ENCODE data around the gene KCNV2. TPM values are rescaled to one million over a fixed set of nuclear protein-coding genes. Genes with fewer than 3 reads are reported as not detected.

KCNV2 gene
- total and polyA plus RNA-seq, 2 of the 13 experiments (the other 11 are each of a cell fraction or from before 2014, with no cell fraction given) = not detected

GRCh38 chr9:2741441-2742158 lies 24.3 kb downstream of the KCNV2 start:
- WGBS (ENCODE audit: low lambda C conversion rate) = 100% methylated on average over 6 of the region's 6 CpGs
- BruUV-seq (replicated peaks) = no TSS peak
- Histone ChIP-seq H3K36me3 (replicated peaks in 1 of 2; ENCODE audit: control insufficient read depth in 1 of 2, insufficient read depth in 2 of 2, low read length in 2 of 2) (peaks cover 1 to 5% of the 10 kb centered on the region in 2 experiments; a peak in 1 of 5 replicates), H4K20me1 (ENCODE audit: insufficient read depth, low read length) (no peaks in the 10 kb centered on the region), H3K27ac (ENCODE audit: extremely low read length, insufficient read depth, low read length) (no peak overlapping the region), H3K79me2 (ENCODE audit: insufficient read depth, low read length) (no peaks in the 10 kb centered on the region), H3K9me3 (ENCODE audit: low read length) (no peaks in the 10 kb centered on the region), H3K4me2 (ENCODE audit: low read depth, low read length) (no peak overlapping the region), H3K27me3 (ENCODE audit: control insufficient read depth in 1 of 2, insufficient read depth in 2 of 2, low read length in 2 of 2) (no peaks in the 10 kb centered on the region), H3K4me3 (replicated peaks in 1 of 3; ENCODE audit: insufficient read depth in 1 of 3, low read depth in 2 of 3, low read length in 3 of 3) (no peak overlapping the region), H3K4me1 (ENCODE audit: insufficient read depth, low read length) (no peaks in the 10 kb centered on the region), H2AFZ (ENCODE audit: low read length) (no peak overlapping the region), H3K9ac (ENCODE audit: insufficient read depth, low read depth, low read length) (no peak overlapping the region)
- intact Hi-C loops (cut with micrococcal nuclease; ENCODE audit: unreplicated experiment) = no loop called here
- POLR2A ChIA-PET = no interaction called here
- DNase-seq (ENCODE audit: low spot score) = no peak
- FAIRE-seq = no peak
- CTCF ChIA-PET (ENCODE audit: low intra/inter-chr PET ratio, low total read pairs) = no interaction called here
- no peak for ATAC-seq
- in situ Hi-C loops (cut with HindIII; ENCODE audit: extremely low pct_ligation_motif_present, low pct_unique_long_range_greater_than_20kb) = no loop called here
- no peak for TF ChIP-seq TBX3 (IDR thresholded peaks at IDR 0.05; ENCODE audit: borderline replicate concordance)
- no peak for TF ChIP-seq ZNF274 (CRISPR knock-in tag; IDR thresholded peaks at IDR 0.05)
- no peak for TF ChIP-seq ZNF580 (CRISPR knock-in tag; IDR thresholded peaks at IDR 0.05; ENCODE audit: borderline replicate concordance, low read depth)
- no peak for TF ChIP-seq HMG20B (CRISPR knock-in tag; conservative IDR thresholded peaks at IDR 0.05)
- no peak for TF ChIP-seq PAWR (CRISPR knock-in tag; IDR thresholded peaks at IDR 0.05; ENCODE audit: borderline replicate concordance)
- TF ChIP-seq, protein P1, sequence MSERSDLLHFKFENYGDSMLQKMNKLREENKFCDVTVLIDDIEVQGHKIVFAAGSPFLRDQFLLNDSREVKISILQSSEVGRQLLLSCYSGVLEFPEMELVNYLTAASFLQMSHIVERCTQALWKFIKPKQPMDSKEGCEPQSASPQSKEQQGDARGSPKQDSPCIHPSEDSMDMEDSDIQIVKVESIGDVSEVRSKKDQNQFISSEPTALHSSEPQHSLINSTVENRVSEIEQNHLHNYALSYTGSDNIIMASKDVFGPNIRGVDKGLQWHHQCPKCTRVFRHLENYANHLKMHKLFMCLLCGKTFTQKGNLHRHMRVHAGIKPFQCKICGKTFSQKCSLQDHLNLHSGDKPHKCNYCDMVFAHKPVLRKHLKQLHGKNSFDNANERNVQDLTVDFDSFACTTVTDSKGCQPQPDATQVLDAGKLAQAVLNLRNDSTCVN (CRISPR knock-in tag; IDR thresholded peaks at IDR 0.05; ENCODE audit: borderline replicate concordance) = no peak
- no peak for TF ChIP-seq KAT8 (CRISPR knock-in tag; IDR thresholded peaks at IDR 0.05)
- no peak for TF ChIP-seq ZBTB14 (CRISPR knock-in tag; IDR thresholded peaks at IDR 0.05)
- TF ChIP-seq ZNF326 (CRISPR knock-in tag; IDR thresholded peaks at IDR 0.05; ENCODE audit: borderline replicate concordance) = no peak
- TF ChIP-seq ZNF607 (CRISPR knock-in tag; IDR thresholded peaks at IDR 0.05; ENCODE audit: borderline replicate concordance) = no peak
- TF ChIP-seq CREB1 (IDR thresholded peaks at IDR 0.05) = no peak
- TF ChIP-seq CREB1 (CRISPR knock-in tag; IDR thresholded peaks at IDR 0.05) = no peak
- TF ChIP-seq, protein P2, sequence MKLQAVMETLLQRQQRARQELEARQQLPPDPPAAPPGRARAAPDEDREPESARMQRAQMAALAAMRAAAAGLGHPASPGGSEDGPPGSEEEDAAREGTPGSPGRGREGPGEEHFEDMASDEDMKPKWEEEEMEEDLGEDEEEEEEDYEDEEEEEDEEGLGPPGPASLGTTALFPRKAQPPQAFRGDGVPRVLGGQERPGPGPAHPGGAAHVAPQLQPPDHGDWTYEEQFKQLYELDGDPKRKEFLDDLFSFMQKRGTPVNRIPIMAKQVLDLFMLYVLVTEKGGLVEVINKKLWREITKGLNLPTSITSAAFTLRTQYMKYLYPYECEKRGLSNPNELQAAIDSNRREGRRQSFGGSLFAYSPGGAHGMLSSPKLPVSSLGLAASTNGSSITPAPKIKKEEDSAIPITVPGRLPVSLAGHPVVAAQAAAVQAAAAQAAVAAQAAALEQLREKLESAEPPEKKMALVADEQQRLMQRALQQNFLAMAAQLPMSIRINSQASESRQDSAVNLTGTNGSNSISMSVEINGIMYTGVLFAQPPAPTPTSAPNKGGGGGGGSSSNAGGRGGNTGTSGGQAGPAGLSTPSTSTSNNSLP (IDR thresholded peaks at IDR 0.05; ENCODE audit: low read depth, low read length) = no peak
- no peak for TF ChIP-seq ZNF772 (CRISPR knock-in tag; IDR thresholded peaks at IDR 0.05)
- no peak for TF ChIP-seq ZNF678 (CRISPR knock-in tag; IDR thresholded peaks at IDR 0.05)
- TF ChIP-seq ZNF337 (CRISPR knock-in tag; IDR thresholded peaks at IDR 0.05; ENCODE audit: borderline replicate concordance, low read depth) = no peak
- TF ChIP-seq ZNF276 (CRISPR knock-in tag; IDR thresholded peaks at IDR 0.05; ENCODE audit: low read depth) = no peak
- TF ChIP-seq ATRX (CRISPR knock-in tag; IDR thresholded peaks at IDR 0.05; ENCODE audit: borderline replicate concordance) = no peak
